RWPE1 (cell line): ENCODE measurements around the gene SKOR1.

ENCODE experiments used
- CTCF ChIA-PET: fragments of 350-600 bp; sonication (Branson Sonifier 250); formaldehyde crosslinking; extraction: SDS; loops from one replicate; lab custom pipeline; 2021; lab: Yijun Ruan, JAX
- POLR2A ChIA-PET: fragments of 400-600 bp; formaldehyde crosslinking; extraction: SDS; loops from one replicate; lab custom pipeline; 2020; ENCODE audit warnings: antibody characterized with exemption; ENCODE audit not compliant: low non-redundant PET; lab: Yijun Ruan, JAX
- DNase-seq: peaks from one replicate; pipeline ENCODE4 v3.0.0; 2012; ENCODE audit warnings: low spot score
- H3K27ac ChIP-seq: fragments of 450-650 bp; 2 replicates; pipeline ENCODE4 v1.5.1; 2017
- CTCF ChIP-seq: fragments of 450-650 bp; conservative IDR thresholded peaks from 2 replicates; pipeline ENCODE4 v1.5.1; 2017; ENCODE audit warnings: low read depth, mild to moderate bottlenecking

Gene SKOR1

DNA sequence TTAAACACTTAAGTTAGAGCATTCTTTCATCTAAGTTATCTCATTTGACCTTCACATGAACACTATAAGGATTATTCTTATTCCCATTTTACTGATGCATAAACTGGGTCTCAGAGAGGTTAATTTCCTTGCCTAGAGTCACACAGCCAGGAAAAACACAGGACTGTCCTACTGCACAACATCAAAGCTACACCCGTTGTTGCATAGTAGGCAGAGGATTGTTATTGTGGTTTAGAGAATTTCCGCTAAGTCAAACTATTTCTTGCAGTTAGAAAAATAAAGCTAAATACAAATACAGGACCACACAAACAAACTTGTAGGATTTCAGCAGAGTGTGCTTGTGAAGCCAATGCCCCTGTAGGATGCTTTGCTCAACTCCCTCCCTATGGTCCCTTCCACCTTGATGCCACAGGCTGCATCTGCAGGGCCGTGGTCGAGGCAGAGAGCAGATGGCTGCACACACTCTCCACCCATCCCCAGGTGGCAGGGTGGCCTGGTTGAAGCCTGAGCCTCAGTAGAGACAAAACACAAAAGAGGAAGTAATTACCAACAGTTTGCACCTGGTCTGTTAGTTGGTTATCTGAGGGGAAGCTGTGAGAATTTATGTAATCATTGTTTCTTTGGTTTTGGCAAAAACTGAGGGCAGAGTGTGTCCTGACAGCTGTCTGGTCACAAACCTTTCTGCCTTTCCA is 41.1 kb upstream of the SKOR1 start:
- TF ChIP-seq CTCF: no peak
- CTCF ChIA-PET: no interaction called here
- no peak for DNase-seq
- POLR2A ChIA-PET: no interaction called here
- no peak overlapping the region for H3K27ac ChIP-seq

DNA sequence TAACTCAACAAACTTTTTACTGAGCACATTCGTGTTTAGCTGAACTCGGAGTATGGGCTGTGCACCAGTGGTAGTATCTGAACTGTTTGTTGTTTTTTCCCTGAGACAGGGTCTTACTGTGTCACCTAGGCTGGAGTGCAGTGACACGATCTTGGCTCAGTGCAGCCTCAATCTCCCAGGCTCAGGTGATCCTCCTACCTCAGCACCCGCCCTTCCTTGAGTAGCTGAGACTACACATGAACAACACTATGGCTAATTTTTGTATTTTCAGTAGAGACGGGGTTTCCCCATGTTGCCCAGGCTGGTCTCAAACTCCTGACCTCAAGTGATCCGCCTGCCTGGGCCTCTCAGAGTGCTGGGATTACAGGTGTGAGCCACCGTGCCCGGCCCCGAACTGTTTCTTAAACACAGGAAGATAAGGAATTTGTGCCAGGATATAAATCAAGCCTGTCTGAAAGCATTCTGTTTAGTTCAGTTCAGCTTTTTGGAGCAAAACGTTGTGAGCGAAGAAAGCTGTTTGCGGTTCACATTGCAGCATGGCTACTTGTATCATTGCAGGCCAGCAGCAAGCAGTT is 40.4 kb upstream of the SKOR1 start:
- H3K27ac ChIP-seq: no peak overlapping the region
- TF ChIP-seq CTCF: no peak
- DNase-seq: no peak
- POLR2A ChIA-PET: interaction anchor here (0.6 kb wide), 1 partner anchor 20 kb away, joined by 3 read pairs; no protein-coding TSS in a partner anchor
- CTCF ChIA-PET: no interaction called here

DNA sequence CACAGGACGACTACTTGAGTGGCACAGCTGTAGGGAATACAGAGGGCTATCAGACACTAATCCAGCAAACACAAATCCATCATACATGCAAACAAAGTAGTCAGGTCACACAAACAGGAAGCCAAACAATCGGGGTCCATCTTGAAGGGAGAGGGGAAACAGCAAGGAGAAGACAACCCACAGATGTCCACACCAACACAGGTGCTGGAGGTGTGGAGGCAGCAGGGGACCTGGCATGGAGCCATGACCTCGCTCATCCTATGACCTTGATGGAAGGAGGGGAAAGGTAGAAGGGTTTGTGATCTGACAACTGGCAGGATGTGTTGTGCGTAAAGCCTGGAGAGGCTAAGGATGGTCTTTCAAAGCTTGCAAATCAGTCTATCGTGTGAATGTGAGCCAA is 39.9 kb upstream of the SKOR1 start:
- ChIA-PET POLR2A (interaction anchor here (0.6 kb wide), 1 partner anchor 21 kb away, joined by 3 read pairs; no protein-coding TSS in a partner anchor), CTCF (no interaction called here)
- no peak for DNase-seq
- H3K27ac ChIP-seq: no peak overlapping the region
- no peak for TF ChIP-seq CTCF

- ChIA-PET POLR2A (no interaction called here), CTCF (interaction anchor here (1.5 kb wide), 1 partner anchor 8 kb away, joined by 4 read pairs; no protein-coding TSS in a partner anchor)
- no peak for DNase-seq
- TF ChIP-seq CTCF: no peak
- H3K27ac ChIP-seq: no peak overlapping the region
These were observed 38.7 kb upstream of the SKOR1 start for GRCh38 chr15:67786646-67787045.

GRCh38 chr15:67788986-67789385 is 36.3 kb upstream of the SKOR1 start:
- ChIA-PET CTCF (interaction anchor here (0.6 kb wide), 1 partner anchor 411 kb away, joined by 3 read pairs; no protein-coding TSS in a partner anchor), POLR2A (no interaction called here)
- TF ChIP-seq CTCF: no peak
- DNase-seq: no peak
- no peak overlapping the region for H3K27ac ChIP-seq

- POLR2A ChIA-PET: no interaction called here
- CTCF ChIA-PET: interaction anchor here (0.7 kb wide), 1 partner anchor 18 kb away, joined by 3 read pairs; no protein-coding TSS in a partner anchor
- no peak for DNase-seq
- H3K27ac ChIP-seq: no peak overlapping the region
- no peak for TF ChIP-seq CTCF
These were observed 34.5 kb upstream of the SKOR1 start for GRCh38 chr15:67790610-67791319.
